ENCODE measurements around the gene FN3K. TPM values are rescaled to one million over a fixed set of nuclear protein-coding genes. Genes with fewer than 3 reads are reported as not detected.

Gene FN3K
- total and polyA plus RNA-seq, 2 of the 4 experiments (the other 2 are of a cell fraction), result 0.90 to 2.9 TPM

DNA sequence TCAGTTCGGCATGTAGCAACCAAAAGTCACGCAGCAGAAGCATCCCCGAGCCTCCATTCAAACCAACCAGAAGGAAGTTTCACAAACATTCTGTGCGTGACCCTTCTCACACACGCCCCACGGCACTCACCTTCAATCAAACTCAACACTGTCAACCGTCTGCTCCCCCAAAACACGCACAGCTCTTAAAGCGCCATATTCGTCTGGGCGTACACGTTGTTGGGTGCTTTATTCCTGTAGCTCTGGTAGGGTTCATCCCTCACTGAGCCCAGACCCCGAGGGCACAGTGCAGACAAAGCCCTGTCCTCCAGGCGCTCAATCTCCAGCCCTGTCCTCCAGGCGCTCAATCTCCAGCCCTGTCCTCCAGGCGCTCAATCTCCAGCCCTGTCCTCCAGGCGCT, 39.2 kb upstream of the FN3K start:
- intact Hi-C loops (cut with micrococcal nuclease), result no loop called here

More for the DNA sequence above, 39.2 kb upstream of the FN3K start:
- Histone ChIP-seq H2BK120ac (ENCODE audit: low read depth, low read length) (no peak overlapping the region), H3K79me1 (ENCODE audit: low read depth in 1 of 2, low read length in 2 of 2) (peaks cover 0 to 7% of the 10 kb centered on the region in 2 experiments; a peak in 2 of 4 replicates), H3K36me3 (ENCODE audit: control insufficient read depth, insufficient read depth, low read length) (no peaks in the 10 kb centered on the region; the same call in 1 of the 2 replicates), H3K23ac (ENCODE audit: low read depth, low read length) (no peak overlapping the region), H3K14ac (replicated peaks; ENCODE audit: low read depth, low read length) (no peak overlapping the region), H3K27ac (ENCODE audit: insufficient read depth, low read length) (no peak overlapping the region), H2AK9ac (replicated peaks; ENCODE audit: low read depth, low read length, poor library complexity) (no peak overlapping the region), H3K4me2 (ENCODE audit: low read depth, low read length) (no peak overlapping the region), H3K4me1 (ENCODE audit: control insufficient read depth, insufficient read depth, low read length) (peaks cover 6% of the 10 kb centered on the region; the same call in 1 of the 2 replicates), H3K9me3 (ENCODE audit: control insufficient read depth, insufficient read depth, low read length) (peaks cover 2% of the 10 kb centered on the region), H2BK20ac (ENCODE audit: low read depth, low read length) (no peak overlapping the region), H3K4me3 (ENCODE audit: insufficient read depth, low read depth, low read length) (no peak overlapping the region), H4K91ac (ENCODE audit: insufficient read depth, low read depth, low read length) (no peak overlapping the region), H4K20me1 (ENCODE audit: insufficient read depth, low read length) (no peaks in the 10 kb centered on the region; the same call in 1 of the 2 replicates), H4K8ac (ENCODE audit: low read depth in 2 of 2, low read length in 2 of 2) (no peak overlapping the region), H2BK15ac (ENCODE audit: low read depth, low read length) (no peak overlapping the region), H3K56ac (ENCODE audit: extremely low read depth, insufficient read depth, low read length) (no peak overlapping the region), H2BK5ac (ENCODE audit: low read depth, low read length, poor library complexity, severe bottlenecking) (no peak overlapping the region), H3K9me1 (ENCODE audit: insufficient read depth, low read length) (peaks cover 5% of the 10 kb centered on the region), H3K27me3 (ENCODE audit: control insufficient read depth, insufficient read depth, low read length) (peaks cover 2% of the 10 kb centered on the region; the same call in 1 of the 2 replicates), H2AK5ac (ENCODE audit: low read depth, low read length) (no peak overlapping the region), H3K18ac (ENCODE audit: low read depth, low read length) (no peak overlapping the region), H3K9ac (ENCODE audit: low read depth, low read length) (no peak overlapping the region), H2AFZ (replicated peaks; ENCODE audit: low read length, poor library complexity) (no peak overlapping the region), H4K5ac (ENCODE audit: low read depth, low read length) (no peak overlapping the region), H3K4ac (ENCODE audit: low read depth, low read length) (no peak overlapping the region)
- DNase-seq (no peak), ATAC-seq (ENCODE audit: low read depth) (no peak)
- TF ChIP-seq, protein P1, sequence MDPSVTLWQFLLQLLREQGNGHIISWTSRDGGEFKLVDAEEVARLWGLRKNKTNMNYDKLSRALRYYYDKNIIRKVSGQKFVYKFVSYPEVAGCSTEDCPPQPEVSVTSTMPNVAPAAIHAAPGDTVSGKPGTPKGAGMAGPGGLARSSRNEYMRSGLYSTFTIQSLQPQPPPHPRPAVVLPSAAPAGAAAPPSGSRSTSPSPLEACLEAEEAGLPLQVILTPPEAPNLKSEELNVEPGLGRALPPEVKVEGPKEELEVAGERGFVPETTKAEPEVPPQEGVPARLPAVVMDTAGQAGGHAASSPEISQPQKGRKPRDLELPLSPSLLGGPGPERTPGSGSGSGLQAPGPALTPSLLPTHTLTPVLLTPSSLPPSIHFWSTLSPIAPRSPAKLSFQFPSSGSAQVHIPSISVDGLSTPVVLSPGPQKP (IDR thresholded peaks at IDR 0.05; ENCODE audit: borderline replicate concordance, low read depth, low read length), result no peak
- TF ChIP-seq SMC3 (IDR thresholded peaks at IDR 0.05; ENCODE audit: low read depth, low read length) (no peak), RAD21 (IDR thresholded peaks at IDR 0.05; ENCODE audit: low read length) (no peak), MXI1 (IDR thresholded peaks at IDR 0.05; ENCODE audit: borderline replicate concordance, low read depth, low read length) (no peak), MAZ (IDR thresholded peaks at IDR 0.05; ENCODE audit: borderline replicate concordance, low read depth, low read length) (no peak)
- TF ChIP-seq, protein P2, sequence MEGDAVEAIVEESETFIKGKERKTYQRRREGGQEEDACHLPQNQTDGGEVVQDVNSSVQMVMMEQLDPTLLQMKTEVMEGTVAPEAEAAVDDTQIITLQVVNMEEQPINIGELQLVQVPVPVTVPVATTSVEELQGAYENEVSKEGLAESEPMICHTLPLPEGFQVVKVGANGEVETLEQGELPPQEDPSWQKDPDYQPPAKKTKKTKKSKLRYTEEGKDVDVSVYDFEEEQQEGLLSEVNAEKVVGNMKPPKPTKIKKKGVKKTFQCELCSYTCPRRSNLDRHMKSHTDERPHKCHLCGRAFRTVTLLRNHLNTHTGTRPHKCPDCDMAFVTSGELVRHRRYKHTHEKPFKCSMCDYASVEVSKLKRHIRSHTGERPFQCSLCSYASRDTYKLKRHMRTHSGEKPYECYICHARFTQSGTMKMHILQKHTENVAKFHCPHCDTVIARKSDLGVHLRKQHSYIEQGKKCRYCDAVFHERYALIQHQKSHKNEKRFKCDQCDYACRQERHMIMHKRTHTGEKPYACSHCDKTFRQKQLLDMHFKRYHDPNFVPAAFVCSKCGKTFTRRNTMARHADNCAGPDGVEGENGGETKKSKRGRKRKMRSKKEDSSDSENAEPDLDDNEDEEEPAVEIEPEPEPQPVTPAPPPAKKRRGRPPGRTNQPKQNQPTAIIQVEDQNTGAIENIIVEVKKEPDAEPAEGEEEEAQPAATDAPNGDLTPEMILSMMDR (conservative IDR thresholded peaks at IDR 0.05; ENCODE audit: low read depth, low read length), result no peak
- WGBS, 2 experiments (ENCODE audit: extremely low coverage in 2 of 2, insufficient read length in 1 of 2), result 91% methylated on average over 11 of the region's 17 CpGs; no CpG with 5 or more reads in 1 of the 2 experiments
- ChIA-PET POLR2A (ENCODE audit: unreplicated experiment) (no interaction called here), CTCF (no interaction called here)
- dilution Hi-C loops (cut with HindIII; ENCODE audit: low sequenced_read_pairs, unreplicated experiment) (no loop called here), in situ Hi-C loops (cut with MboI; ENCODE audit: low sequenced_read_pairs) (no loop called here)
- no TSS peak for BruUV-seq (replicated peaks)
